A673 (cell line): Measurements from ENCODE around the gene USP12.

Experiments
- CTCF ChIP-seq: fragments of 300-800, 200-600 bp; sonication (generic); conservative IDR thresholded peaks from 2 replicates; pipeline ENCODE4 v1.5.1; 2017; ENCODE audit warnings: low read depth, mild to moderate bottlenecking, antibody characterized with exemption, low read length, moderate library complexity, mixed read lengths
- EZH2 ChIP-seq: fragments of 200-600 bp; sonication (generic); IDR thresholded peaks from 2 replicates; pipeline ENCODE4 v1.6.1; 2017; ENCODE audit warnings: borderline replicate concordance, low read depth, mild to moderate bottlenecking, mixed read lengths, antibody characterized with exemption, low read length; ENCODE audit not compliant: poor library complexity, severe bottlenecking

- TF ChIP-seq EZH2, result no peak
- TF ChIP-seq CTCF, result no peak
Observed at GRCh38 chr13:27148900-27149299, 22.7 kb downstream of the USP12 start.
